WTC11 (cell line): Measurements from ENCODE around the gene SPSB4. TPM values are rescaled to one million over a fixed set of nuclear protein-coding genes. Genes with fewer than 3 reads are reported as not detected.

Experiments used
- ATAC-seq: fragments of 200-7000 bp; cut with Tn5 transposase; 2 replicates; pipeline ENCODE4 v1.10.0; 2021; ENCODE audit warnings: mild to moderate bottlenecking, moderate library complexity
- CTCF ChIA-PET: fragments of 300-600 bp; sonication (Branson Sonifier 250); formaldehyde crosslinking; loops from one replicate; lab custom pipeline; 2021; ENCODE audit warnings: antibody characterized with exemption; lab: Charles Lee
- POLR2A ChIA-PET: fragments of 350-600 bp; sonication (Branson Sonifier 250); formaldehyde crosslinking; loops from one replicate; lab custom pipeline; 2021; ENCODE audit warnings: antibody characterized with exemption; lab: Charles Lee
- DNase-seq: peaks from one replicate; pipeline ENCODE4 v3.0.0; 2021; ENCODE audit warnings: low spot score
- H3K27ac Mint-ChIP-seq: 2 replicates; pipeline ENCODE4 v1.8.0; 2021; ENCODE audit warnings: mixed read lengths
- H3K27me3 Mint-ChIP-seq: 2 replicates; pipeline ENCODE4 v1.8.0; 2021; ENCODE audit warnings: low read depth, mild to moderate bottlenecking, moderate library complexity, mixed read lengths
- H3K36me3 Mint-ChIP-seq: 2 replicates; pipeline ENCODE4 v1.8.0; 2021; ENCODE audit warnings: mixed read lengths
- H3K4me1 Mint-ChIP-seq: 2 replicates; pipeline ENCODE4 v1.8.0; 2022; ENCODE audit warnings: mixed read lengths
- H3K4me3 Mint-ChIP-seq: 2 replicates; pipeline ENCODE4 v1.8.0; 2021; ENCODE audit warnings: mild to moderate bottlenecking, moderate library complexity, mixed read lengths
- H3K9me3 Mint-ChIP-seq: 2 replicates; pipeline ENCODE4 v1.8.0; 2021; ENCODE audit warnings: mixed read lengths
- EMX1 ChIP-seq: fragments of 250-450 bp; sonication (Bioruptor Pico); IDR thresholded peaks from 2 replicates; pipeline ENCODE4 v1.8.0; 2021; ENCODE audit warnings: mild to moderate bottlenecking
- FOXP1 ChIP-seq: sonication (generic); formaldehyde crosslinking; IDR thresholded peaks from 2 replicates; pipeline ENCODE4 v1.8.0; 2022; ENCODE audit warnings: missing genetic modification reagents, mild to moderate bottlenecking, moderate library complexity, borderline replicate concordance
- IRF2 ChIP-seq: sonication (generic); formaldehyde crosslinking; IDR thresholded peaks from 2 replicates; pipeline ENCODE4 v1.8.0; 2022; ENCODE audit warnings: low read depth, missing genetic modification reagents, borderline replicate concordance
- NFATC4 ChIP-seq: fragments of 250-450 bp; sonication (Bioruptor Pico); IDR thresholded peaks from 2 replicates; pipeline ENCODE4 v1.9.0; 2021; ENCODE audit warnings: mild to moderate bottlenecking
- RORB ChIP-seq: fragments of 250-450 bp; sonication (Bioruptor Pico); IDR thresholded peaks from 2 replicates; pipeline ENCODE4 v1.9.0; 2021; ENCODE audit warnings: mild to moderate bottlenecking
- ZNF121 ChIP-seq: sonication (generic); formaldehyde crosslinking; IDR thresholded peaks from 2 replicates; pipeline ENCODE4 v1.8.0; 2023; ENCODE audit warnings: missing genetic modification reagents
- ZNF263 ChIP-seq: sonication (generic); formaldehyde crosslinking; IDR thresholded peaks from 2 replicates; pipeline ENCODE4 v1.8.1; 2022; ENCODE audit warnings: low read depth, mild to moderate bottlenecking, moderate library complexity, missing genetic modification reagents
- ZNF423 ChIP-seq: fragments of 250-450 bp; sonication (Bioruptor Pico); IDR thresholded peaks from 2 replicates; pipeline ENCODE4 v2.1.2; 2022; ENCODE audit warnings: mild to moderate bottlenecking, moderate library complexity
- total RNA-seq: library from RNA; stranded (reverse); gene quantifications from 3 replicates; pipeline ENCODE4 v1.2.3, GENCODE V29; 2021
- TF ChIP-seq, protein P1 (sequence below): fragments of 250-450 bp; sonication (Bioruptor Pico); IDR thresholded peaks from 2 replicates; pipeline ENCODE4 v1.9.0; 2021; ENCODE audit warnings: mild to moderate bottlenecking
- TF ChIP-seq, protein P2 (sequence below): sonication (generic); formaldehyde crosslinking; conservative IDR thresholded peaks from 2 replicates; pipeline ENCODE4 v1.8.1; 2023; ENCODE audit warnings: mild to moderate bottlenecking, low read depth, missing genetic modification reagents, moderate library complexity
- TF ChIP-seq, protein P3 (sequence below): sonication (generic); formaldehyde crosslinking; IDR thresholded peaks from 2 replicates; pipeline ENCODE4 v1.8.1; 2022; ENCODE audit warnings: mild to moderate bottlenecking, moderate library complexity, missing genetic modification reagents
- TF ChIP-seq, protein P4 (sequence below): fragments of 250-450 bp; sonication (Bioruptor Pico); conservative IDR thresholded peaks from 2 replicates; pipeline ENCODE4 v1.9.0; 2021; ENCODE audit warnings: mild to moderate bottlenecking

SPSB4 gene
- total RNA-seq, 1 experiment from 2014 or later: 19.7 TPM

DNA sequence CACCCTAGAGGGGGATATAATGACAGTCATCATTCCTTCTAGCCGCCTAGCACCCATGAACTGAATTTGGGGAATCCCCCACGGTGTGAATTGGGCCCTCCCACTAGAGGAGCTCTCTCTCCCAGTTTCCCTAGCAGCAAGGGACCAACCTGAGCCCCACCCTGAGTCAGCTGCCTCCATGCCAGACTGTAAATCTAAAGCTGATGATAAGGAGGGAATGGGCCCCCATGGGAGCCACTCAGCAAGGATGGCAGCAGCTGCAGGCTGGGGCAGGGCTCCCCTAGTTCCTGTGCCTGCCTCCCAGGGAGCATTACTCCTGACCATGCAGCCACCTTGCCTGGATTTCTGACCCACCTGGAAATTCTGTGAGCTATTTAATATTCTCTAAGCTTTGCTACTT is 123.5 kb downstream of the SPSB4 start (continued):
- TF ChIP-seq, protein P1, sequence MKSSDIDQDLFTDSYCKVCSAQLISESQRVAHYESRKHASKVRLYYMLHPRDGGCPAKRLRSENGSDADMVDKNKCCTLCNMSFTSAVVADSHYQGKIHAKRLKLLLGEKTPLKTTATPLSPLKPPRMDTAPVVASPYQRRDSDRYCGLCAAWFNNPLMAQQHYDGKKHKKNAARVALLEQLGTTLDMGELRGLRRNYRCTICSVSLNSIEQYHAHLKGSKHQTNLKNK (CRISPR knock-in tag): no peak
- TF ChIP-seq, all 79 proteins: peak for 0

DNA sequence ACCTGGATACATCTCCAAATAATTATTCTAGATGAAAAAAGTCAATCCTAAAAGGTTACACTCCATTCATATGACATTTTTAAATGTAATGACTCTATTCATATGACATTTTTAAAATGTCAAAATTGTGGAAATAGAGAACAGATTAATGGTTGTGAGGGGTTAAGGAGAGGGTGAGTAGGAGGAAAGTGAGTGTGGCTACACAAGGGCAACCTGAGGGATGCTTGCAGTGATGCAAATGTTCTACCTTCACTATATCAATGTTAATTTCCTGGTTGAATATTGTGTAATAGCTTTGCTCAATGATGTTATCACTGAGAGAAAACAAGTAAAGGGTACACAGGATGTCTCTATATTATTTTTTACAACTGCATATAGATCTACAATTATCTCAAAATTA is 125.6 kb downstream of the SPSB4 start:
- TF ChIP-seq, protein P2, sequence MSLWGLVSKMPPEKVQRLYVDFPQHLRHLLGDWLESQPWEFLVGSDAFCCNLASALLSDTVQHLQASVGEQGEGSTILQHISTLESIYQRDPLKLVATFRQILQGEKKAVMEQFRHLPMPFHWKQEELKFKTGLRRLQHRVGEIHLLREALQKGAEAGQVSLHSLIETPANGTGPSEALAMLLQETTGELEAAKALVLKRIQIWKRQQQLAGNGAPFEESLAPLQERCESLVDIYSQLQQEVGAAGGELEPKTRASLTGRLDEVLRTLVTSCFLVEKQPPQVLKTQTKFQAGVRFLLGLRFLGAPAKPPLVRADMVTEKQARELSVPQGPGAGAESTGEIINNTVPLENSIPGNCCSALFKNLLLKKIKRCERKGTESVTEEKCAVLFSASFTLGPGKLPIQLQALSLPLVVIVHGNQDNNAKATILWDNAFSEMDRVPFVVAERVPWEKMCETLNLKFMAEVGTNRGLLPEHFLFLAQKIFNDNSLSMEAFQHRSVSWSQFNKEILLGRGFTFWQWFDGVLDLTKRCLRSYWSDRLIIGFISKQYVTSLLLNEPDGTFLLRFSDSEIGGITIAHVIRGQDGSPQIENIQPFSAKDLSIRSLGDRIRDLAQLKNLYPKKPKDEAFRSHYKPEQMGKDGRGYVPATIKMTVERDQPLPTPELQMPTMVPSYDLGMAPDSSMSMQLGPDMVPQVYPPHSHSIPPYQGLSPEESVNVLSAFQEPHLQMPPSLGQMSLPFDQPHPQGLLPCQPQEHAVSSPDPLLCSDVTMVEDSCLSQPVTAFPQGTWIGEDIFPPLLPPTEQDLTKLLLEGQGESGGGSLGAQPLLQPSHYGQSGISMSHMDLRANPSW (CRISPR knock-in tag): no peak
- TF ChIP-seq RORB (no peak), FOXP1 (CRISPR knock-in tag) (no peak), ZNF263 (CRISPR knock-in tag) (no peak), ZNF423 (CRISPR knock-in tag) (no peak), NFATC4 (CRISPR knock-in tag) (no peak), IRF2 (CRISPR knock-in tag) (no peak)
- TF ChIP-seq, protein P3, sequence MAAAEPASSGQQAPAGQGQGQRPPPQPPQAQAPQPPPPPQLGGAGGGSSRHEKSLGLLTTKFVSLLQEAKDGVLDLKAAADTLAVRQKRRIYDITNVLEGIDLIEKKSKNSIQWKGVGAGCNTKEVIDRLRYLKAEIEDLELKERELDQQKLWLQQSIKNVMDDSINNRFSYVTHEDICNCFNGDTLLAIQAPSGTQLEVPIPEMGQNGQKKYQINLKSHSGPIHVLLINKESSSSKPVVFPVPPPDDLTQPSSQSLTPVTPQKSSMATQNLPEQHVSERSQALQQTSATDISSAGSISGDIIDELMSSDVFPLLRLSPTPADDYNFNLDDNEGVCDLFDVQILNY: no peak
- TF ChIP-seq, protein P4, sequence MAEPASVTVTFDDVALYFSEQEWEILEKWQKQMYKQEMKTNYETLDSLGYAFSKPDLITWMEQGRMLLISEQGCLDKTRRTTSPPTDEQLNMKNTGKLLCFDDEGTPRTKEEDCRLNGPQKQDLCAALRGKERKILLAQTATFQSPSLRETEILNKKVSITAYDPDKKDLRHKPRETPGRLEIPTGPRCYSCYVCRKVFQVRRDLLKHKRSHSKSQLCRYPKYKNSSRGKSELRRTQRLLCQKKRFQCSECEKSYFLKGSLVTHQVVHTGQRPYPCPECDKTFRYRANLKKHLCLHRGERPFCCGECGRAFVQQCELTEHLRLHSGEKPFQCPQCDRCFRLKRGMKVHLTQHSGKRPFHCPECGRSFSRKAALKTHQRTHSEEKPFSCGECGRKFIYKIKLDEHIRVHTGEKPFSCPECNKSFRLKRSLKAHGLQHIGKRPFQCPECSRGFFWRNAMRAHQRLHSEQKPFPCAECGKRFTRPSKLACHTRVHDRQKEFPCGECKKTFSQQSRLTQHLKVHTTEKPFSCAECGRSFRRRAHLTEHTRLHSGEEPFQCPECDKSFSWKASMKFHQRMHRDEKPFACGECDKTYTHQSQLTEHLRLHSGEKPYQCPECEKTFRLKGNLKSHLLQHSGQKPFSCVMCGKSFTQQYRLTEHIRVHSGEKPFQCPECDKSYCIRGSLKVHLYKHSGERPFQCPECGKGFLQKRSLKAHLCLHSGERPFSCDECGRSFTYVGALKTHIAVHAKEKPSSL (CRISPR knock-in tag): no peak
- H3K27ac Mint-ChIP-seq: no peak overlapping the region
- peaks cover 18% of the 10 kb centered on the region for H3K36me3 Mint-ChIP-seq
- peaks cover 24% of the 10 kb centered on the region for H3K9me3 Mint-ChIP-seq
- no peak overlapping the region for H3K4me3 Mint-ChIP-seq
- no peak for ATAC-seq
- H3K4me1 Mint-ChIP-seq: peaks cover 18% of the 10 kb centered on the region
- H3K27me3 Mint-ChIP-seq: peaks cover 9% of the 10 kb centered on the region; the same call in 1 of the 2 replicates
- DNase-seq: no peak
- ChIA-PET POLR2A (no interaction called here), CTCF (interaction anchor here (1.5 kb wide), 1 partner anchor 176 kb away, joined by 5 read pairs; no protein-coding TSS in a partner anchor)

DNA sequence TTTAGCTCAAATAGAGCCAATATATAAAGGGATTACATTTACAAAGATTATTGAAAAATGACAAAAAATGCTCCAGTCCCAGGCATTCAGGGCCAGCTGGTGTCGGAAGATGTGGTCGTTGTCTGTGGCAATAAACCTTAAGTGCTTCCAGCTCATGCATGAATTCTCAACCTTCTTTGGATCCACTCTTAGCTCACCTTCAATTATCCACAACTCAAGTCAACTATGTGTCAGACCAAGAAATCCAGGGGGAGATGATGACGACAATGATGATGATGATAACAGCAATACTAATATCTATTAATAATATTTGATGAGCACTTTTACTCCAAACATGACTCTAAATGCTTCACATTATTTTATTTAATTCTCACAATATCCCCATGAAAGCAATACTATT is 126.9 kb downstream of the SPSB4 start:
- TF ChIP-seq EMX1 (CRISPR knock-in tag): no peak
- TF ChIP-seq, protein P4 (CRISPR knock-in tag): no peak
- no peak for TF ChIP-seq ZNF121
- no peak for DNase-seq
- peaks cover 9% of the 10 kb centered on the region; the same call in 1 of the 2 replicates for H3K27me3 Mint-ChIP-seq
- no peak overlapping the region for H3K4me3 Mint-ChIP-seq
- POLR2A ChIA-PET: no interaction called here
- CTCF ChIA-PET: interaction anchor here (1.5 to 1.6 kb wide), 4 partner anchors 14 to 279 kb away, joined by 3 to 5 read pairs (median 4); no protein-coding TSS in a partner anchor
- peaks cover 18% of the 10 kb centered on the region for H3K4me1 Mint-ChIP-seq
- ATAC-seq: no peak
- no peak overlapping the region for H3K27ac Mint-ChIP-seq
- peaks cover 30% of the 10 kb centered on the region for H3K9me3 Mint-ChIP-seq
- H3K36me3 Mint-ChIP-seq: peaks cover 18% of the 10 kb centered on the region
